ENCODE results near the gene MACROD1. TPM values are rescaled to one million over a fixed set of nuclear protein-coding genes. Genes with fewer than 3 reads are reported as not detected.

The MACROD1 gene
- total RNA-seq, 1 donor from 2014 or later: 27.3 TPM

GRCh38 chr11:64035576-64035975 lies 130.3 kb downstream of the MACROD1 start, which contains the start of gene FLRT1:
Gene FLRT1, plus strand, starts transcription at chr11:64035931. Its CDS starts 80,337 bp downstream, at chr11:64116268.
- DNase-seq (ENCODE audit: low spot score): no peak

- DNase-seq (ENCODE audit: low spot score): no peak
Observed at GRCh38 chr11:64035081-64035524, 130.8 kb downstream of the MACROD1 start.

- no peak for DNase-seq (ENCODE audit: low spot score)
Observed at GRCh38 chr11:64034411-64034811, 131.5 kb downstream of the MACROD1 start.

GRCh38 chr11:64032050-64032449 lies 133.9 kb downstream of the MACROD1 start:
- DNase-seq (ENCODE audit: low spot score): no peak

GRCh38 chr11:64031001-64031400 lies 134.9 kb downstream of the MACROD1 start:
- DNase-seq (ENCODE audit: low spot score): no peak

GRCh38 chr11:64029773-64030172 lies 136.1 kb downstream of the MACROD1 start:
- no peak for DNase-seq (ENCODE audit: low spot score)

GRCh38 chr11:64028398-64029115 lies 137.4 kb downstream of the MACROD1 start:
- DNase-seq (ENCODE audit: low spot score): no peak

- DNase-seq (ENCODE audit: low spot score): no peak
Observed at GRCh38 chr11:64027651-64028397, 138.1 kb downstream of the MACROD1 start.

- DNase-seq (ENCODE audit: low spot score): no peak
Observed at GRCh38 chr11:64026575-64027205, 139.2 kb downstream of the MACROD1 start.

- DNase-seq (ENCODE audit: low spot score): no peak
Observed at GRCh38 chr11:64025205-64025604, 140.7 kb downstream of the MACROD1 start.

GRCh38 chr11:64023712-64024710 lies 141.9 kb downstream of the MACROD1 start:
- DNase-seq (ENCODE audit: low spot score): no peak

GRCh38 chr11:64022125-64022784 lies 143.7 kb downstream of the MACROD1 start:
- DNase-seq (ENCODE audit: low spot score): no peak

- DNase-seq (ENCODE audit: low spot score): no peak
Observed at GRCh38 chr11:64021757-64022093, 144.2 kb downstream of the MACROD1 start.

GRCh38 chr11:64020976-64021756 lies 144.7 kb downstream of the MACROD1 start:
- DNase-seq (ENCODE audit: low spot score): no peak

- DNase-seq (ENCODE audit: low spot score): no peak
Observed at GRCh38 chr11:64019106-64020037, 146.5 kb downstream of the MACROD1 start.

GRCh38 chr11:64018310-64018709 lies 147.6 kb downstream of the MACROD1 start:
- DNase-seq (ENCODE audit: low spot score): no peak

- DNase-seq (ENCODE audit: low spot score): no peak
Observed at GRCh38 chr11:64017945-64018224, 148.0 kb downstream of the MACROD1 start.

GRCh38 chr11:64015935-64016845 lies 149.7 kb downstream of the MACROD1 start:
- no peak for DNase-seq (ENCODE audit: low spot score)
